Measurements from ENCODE around the gene PTPRK.
"Not testable (repeated sequence)": the region's sequence is repeated elsewhere in the genome, so short reads cannot be mapped to it uniquely, and the experiment has no call there.

PTPRK gene

GRCh38 chr6:128487746-128488145 lies 32.7 kb downstream of the PTPRK start:
- ATAC-seq = no peak

GRCh38 chr6:128487055-128487454 lies 33.3 kb downstream of the PTPRK start:
- no peak for ATAC-seq

- not testable (repeated sequence) for ATAC-seq
Observed at GRCh38 chr6:128486580-128486979, 33.8 kb downstream of the PTPRK start.

DNA sequence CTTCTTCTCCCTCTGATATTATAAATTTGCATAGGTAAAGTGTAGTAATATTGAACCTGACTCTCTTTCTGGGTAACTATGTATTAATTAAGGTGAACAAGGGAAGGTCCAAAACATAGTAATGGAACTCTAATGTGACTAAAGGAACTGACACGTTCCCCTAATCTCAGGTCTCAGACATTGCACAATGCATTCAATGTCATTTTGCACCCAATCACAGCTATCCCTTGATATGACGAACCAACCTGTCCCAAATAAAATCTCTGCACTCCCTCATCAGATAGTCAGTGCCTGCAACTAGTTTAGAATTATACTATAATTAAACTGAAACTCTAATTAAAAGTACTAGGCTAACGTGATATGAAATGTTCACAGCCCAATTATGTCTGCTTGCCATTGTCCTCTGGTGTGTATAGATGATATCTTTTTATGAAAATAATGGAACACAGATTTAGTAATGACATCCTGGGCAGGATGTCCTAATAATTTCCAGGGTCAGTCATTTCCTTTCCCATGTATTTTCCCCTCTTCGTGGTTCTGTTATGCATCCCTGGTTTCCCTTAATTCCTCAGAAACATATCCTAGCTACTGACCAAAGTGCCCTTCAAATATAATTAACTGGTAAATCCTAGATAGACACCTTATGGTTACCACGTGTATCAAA lies 36.8 kb downstream of the PTPRK start:
- ATAC-seq = no peak

DNA sequence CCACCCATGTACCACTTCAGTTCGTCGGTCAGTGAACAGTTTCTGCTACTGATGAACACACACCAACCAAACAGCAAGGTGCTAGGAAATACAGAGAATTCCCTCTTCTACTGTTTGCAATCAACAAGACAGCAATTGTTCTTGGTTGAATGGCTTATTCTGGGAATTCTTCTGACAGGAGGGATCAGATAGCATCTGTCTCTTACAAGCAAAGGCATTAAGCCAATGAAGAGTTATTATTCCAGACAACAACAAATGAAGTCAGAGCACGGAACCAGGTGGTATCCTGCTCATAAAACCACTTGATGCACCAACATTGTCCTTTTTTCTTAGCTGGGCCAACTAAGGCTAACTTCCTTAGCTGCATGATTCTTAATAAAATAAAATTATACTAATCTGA lies 37.8 kb downstream of the PTPRK start:
- no peak for ATAC-seq

DNA sequence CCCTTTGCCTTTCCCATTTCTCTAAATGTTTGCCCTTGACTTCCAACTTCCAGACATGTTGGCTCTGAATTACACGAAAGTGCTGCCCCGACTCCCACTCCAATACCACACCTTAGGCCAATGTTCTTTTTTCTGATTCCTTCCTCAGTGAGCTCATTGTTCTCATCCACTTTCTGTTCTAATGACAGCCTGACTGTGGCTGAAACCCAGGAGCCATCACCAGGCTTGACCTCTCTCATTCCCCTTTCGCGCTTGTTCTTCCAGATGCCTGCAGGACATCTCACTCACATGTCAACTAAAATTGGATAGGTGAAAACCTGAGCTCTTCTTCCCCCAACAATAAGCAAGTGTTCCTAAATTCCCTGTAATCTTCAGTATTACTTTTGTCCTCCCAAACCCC lies 40.4 kb downstream of the PTPRK start:
- no peak for ATAC-seq

DNA sequence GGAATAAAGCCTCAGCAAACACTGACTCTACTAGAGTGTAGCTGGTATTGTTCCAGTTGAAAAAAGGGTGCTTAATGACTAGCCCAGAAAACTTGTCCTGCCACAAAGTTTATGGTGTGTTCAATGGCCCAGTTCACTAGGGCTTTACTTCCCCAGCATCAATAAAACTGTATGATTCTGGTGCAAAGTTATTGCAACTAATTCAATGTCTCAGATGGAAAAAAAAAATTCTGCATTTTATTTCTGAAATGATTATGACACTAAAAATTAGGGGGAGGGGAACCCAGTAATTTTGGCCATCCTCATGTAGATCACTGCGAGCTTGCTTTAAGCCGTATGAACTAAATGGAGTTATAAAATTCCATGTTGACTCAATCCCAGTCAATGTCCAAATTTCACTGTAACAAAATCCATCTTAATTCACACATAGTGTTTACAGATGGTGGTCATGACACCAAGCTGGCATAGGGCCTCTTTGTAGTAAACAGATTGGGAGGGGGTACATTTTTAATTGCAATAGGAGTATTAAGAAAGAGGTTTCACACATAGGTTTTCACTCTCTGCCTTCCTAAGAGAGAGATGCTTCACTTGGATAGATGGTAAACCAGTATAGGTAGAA lies 41.2 kb downstream of the PTPRK start:
- no peak for ATAC-seq

DNA sequence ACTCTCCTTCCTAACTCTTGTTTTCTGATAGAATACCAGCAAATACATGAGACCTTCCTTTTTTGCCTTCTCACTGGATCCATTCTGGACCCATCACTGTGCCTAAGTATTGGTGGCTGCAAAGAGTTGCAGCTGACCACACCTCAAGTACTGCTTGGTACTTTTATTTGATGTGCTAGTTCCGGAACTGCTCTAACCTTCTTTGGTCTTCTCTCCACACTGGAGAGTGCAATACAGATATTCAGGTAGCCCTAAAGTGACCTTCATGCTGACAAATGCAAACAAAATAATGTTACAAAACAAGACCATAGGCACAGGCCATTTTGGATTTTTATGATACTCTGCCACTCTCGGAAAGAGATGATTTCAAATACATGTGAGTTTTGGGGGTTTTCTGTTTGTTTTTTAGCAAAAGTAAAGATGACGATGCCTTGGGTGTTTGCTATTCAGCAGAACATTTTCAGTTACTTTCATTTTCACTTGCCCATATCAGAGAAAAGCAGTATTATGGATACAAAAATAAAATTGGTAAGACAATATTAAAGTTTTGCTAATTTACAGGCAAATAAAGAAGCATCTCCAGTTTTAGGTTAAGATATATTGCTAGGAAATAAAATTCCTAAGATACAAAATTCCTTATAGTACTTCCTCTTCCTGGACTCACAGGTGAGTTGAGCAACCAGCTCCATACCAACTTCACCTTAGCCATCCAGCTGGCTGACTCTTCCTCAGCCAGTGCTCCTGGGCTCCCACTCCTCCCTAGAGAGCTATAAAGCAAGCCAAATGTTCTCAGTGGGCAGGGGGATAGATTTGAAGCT lies 42.0 kb downstream of the PTPRK start:
- ATAC-seq = no peak

- no peak for ATAC-seq
Observed at GRCh38 chr6:128474933-128475332, 45.5 kb downstream of the PTPRK start.

- no peak for ATAC-seq
Observed at GRCh38 chr6:128474481-128474880, 45.9 kb downstream of the PTPRK start.

GRCh38 chr6:128471907-128472306 lies 48.5 kb downstream of the PTPRK start:
- ATAC-seq = no peak

GRCh38 chr6:128465368-128466343 lies 54.7 kb downstream of the PTPRK start:
- no peak for ATAC-seq

GRCh38 chr6:128464790-128465189 lies 55.6 kb downstream of the PTPRK start:
- no peak for ATAC-seq

DNA sequence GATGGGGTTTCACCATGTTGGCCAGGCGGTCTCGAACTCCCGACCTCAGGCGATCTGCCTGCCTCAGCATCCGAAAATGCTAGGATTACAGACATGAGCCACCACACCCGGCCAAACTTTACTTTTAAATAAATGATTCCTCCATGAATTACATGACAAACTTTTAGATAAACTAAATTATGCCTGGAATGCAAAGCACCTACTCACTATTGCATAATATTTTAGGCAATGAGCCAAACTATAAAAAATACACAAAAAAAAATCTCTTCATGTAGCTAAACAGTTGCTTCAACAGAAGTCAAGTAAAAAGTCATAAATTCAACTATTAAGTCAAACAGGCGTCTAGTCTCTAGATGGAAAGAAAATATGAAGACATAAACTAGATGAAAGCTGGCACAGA lies 56.5 kb downstream of the PTPRK start:
- no peak for ATAC-seq

DNA sequence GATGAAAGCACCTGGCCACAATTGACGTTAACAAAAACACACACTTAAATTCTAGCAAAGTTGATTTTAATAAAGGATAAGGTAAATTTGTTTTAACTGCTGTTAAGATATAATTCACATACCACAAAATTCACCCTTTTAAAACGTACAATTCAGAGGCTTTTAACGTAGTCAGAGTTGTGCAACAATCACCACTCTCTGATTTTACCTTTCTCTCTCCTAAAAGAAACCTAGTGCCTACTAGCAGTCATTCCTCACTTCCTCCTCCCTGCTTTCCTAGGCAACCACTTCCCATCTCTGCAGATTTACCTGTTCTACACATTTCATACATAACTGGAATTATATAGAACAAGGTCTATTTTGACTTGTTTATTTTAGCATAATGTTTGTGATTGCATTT lies 58.9 kb downstream of the PTPRK start:
- ATAC-seq = no peak

DNA sequence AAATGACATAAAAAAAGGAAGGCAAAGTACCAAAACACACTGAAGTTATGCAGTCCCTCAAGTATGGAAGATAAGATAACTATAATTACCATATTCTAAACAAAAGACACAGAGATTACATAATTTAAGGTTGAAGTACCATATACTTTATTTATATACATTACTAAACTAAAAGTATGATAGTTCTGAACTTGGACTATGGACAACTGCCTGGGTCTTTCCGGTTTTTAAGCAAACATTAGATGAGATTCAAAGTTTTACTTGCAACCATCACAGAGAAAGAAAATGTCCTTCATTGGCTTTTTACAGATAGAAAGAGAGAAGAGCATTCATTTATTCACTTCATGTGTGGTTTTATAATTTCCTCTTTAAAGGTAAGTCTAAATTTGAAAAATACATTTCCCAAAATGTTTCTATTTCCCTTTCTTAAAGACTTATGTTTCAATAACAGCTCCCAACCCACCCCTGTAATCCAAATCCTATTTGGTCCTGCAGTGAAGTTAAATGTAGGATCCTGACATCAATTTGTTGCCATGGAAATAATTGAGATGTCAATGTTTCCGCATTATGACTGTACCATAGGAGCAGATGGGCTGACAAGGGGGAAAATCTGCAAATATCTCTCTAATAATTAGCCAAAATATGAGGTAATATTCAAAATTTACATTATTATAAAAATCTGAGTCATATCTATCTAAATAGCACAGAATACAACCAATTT lies 63.7 kb downstream of the PTPRK start:
- ATAC-seq = no peak

GRCh38 chr6:128455959-128456358 lies 64.4 kb downstream of the PTPRK start:
- ATAC-seq = no peak

DNA sequence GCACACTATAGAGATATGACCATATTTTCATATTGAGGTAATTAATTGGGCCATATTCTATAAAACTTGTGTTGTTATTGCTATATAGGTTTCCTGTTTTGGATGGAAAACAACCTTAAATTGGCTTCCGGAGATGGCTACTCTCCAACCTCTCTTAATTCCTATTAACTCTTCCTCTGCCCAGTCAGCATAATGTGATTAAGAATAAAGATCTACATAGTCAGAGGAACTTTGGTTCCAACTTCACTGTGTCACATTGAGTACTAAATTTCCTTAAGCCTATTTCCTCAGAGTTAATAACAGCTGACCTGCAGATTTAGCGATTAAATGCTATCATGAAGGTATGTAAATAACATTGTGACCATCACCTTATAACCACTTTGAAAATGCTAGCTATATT lies 67.7 kb downstream of the PTPRK start:
- no peak for ATAC-seq

- no peak for ATAC-seq
Observed at GRCh38 chr6:128446497-128446896, 73.9 kb downstream of the PTPRK start.

DNA sequence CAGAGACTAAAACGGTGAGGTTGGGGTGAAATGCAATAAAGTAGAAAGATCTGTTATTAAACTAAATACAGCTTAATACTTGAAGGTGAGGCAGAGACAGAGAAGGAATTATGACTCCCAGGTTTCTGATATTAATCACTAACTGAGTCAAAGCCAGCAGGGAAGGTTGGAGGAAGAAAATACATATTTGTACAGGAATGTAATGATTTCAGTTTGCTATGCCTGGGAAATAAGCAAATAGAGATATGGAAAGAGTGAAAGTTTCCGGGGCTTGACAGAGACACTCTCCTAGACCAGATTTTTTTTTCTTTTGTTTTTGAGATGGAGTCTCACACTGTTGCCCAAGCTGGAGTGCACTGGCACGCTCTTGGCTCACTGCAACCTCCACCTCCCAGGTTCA lies 76.8 kb downstream of the PTPRK start:
- ATAC-seq = no peak

DNA sequence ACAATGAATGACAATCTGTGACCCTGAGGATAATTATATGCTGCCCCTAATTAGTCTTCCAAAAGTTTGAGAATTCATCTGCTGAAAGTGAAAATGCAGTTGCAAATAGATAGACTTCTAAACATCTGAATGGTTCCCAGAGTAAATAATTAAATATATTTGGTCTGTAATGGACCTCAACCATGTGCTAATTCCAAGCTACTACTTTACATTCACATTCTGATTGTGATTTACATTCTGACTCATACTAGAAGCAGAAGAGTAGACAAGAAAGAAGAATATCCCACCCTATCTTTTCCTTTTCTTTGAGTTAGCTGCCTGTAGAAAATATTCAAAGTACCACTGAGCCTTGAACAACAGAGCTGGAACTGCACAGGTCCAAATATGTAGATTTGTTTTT lies 80.8 kb downstream of the PTPRK start:
- no peak for ATAC-seq

GRCh38 chr6:128438393-128438792 lies 82.0 kb downstream of the PTPRK start:
- no peak for ATAC-seq
